Stomach (tissue), 4 donors: Measurements from ENCODE around the gene GCNA.

Source experiments
- POLR2A ChIP-seq, 4 donors: fragments of 450-650 bp; IDR thresholded peaks; one replicate each; pipeline ENCODE4 v1.6.1; 2016; ENCODE audit warnings: antibody characterized with exemption in 4 of 4, control low read depth in 2 of 4, mild to moderate bottlenecking in 1 of 4, moderate library complexity in 1 of 4
- TF ChIP-seq, protein P1 (sequence below), 7 experiments: fragments of 450-650 bp in 4 of 7; fragments of 200-600 bp in 3 of 7; sonication (generic) in 3 of 7; IDR thresholded peaks; one replicate each; pipeline ENCODE4 v1.5.1; 2016 to 2019; ENCODE audit warnings: antibody characterized with exemption in 7 of 7, control low read depth in 2 of 7, mild to moderate bottlenecking in 1 of 7

DNA sequence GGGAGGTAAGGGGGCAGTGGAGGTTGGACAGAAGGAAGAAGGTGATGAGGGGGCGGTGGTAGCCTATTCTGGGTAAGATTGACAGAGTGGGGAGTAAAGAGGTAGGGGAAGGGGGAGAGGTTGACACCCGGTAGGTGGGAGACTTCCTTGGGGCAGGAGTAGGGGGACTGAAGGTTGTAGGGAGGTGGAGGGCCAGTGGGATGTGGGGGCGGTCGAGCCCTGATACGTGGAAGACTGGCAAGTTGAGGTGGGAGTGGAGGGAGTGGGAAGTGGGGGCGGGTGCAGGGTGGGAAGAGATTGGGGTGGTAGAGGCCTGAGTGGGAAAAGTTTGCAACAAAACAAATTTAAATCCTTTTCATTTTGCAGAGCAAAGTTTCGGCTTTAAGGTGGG lies 1.7 kb downstream of the GCNA start:
- no peak for TF ChIP-seq POLR2A (IDR thresholded peaks at IDR 0.05)
- TF ChIP-seq, protein P1, sequence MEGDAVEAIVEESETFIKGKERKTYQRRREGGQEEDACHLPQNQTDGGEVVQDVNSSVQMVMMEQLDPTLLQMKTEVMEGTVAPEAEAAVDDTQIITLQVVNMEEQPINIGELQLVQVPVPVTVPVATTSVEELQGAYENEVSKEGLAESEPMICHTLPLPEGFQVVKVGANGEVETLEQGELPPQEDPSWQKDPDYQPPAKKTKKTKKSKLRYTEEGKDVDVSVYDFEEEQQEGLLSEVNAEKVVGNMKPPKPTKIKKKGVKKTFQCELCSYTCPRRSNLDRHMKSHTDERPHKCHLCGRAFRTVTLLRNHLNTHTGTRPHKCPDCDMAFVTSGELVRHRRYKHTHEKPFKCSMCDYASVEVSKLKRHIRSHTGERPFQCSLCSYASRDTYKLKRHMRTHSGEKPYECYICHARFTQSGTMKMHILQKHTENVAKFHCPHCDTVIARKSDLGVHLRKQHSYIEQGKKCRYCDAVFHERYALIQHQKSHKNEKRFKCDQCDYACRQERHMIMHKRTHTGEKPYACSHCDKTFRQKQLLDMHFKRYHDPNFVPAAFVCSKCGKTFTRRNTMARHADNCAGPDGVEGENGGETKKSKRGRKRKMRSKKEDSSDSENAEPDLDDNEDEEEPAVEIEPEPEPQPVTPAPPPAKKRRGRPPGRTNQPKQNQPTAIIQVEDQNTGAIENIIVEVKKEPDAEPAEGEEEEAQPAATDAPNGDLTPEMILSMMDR (IDR thresholded peaks at IDR 0.05): no peak
